Measurements from ENCODE around the gene EFNB2. TPM values are rescaled to one million over a fixed set of nuclear protein-coding genes. Genes with fewer than 3 reads are reported as not detected.

EFNB2 gene
- total RNA-seq, 1 donor from 2014 or later, result 47.0 TPM

- peaks cover 70% of the 10 kb centered on the region for H3K4me1 ChIP-seq
- TF ChIP-seq CTCF (IDR thresholded peaks at IDR 0.05), result no peak
- no peak overlapping the region for H3K4me3 ChIP-seq
- no peak for DNase-seq
- H3K27ac ChIP-seq, result peak overlapping the region; percentile 8
- H3K9me3 ChIP-seq, result no peaks in the 10 kb centered on the region
- H3K27me3 ChIP-seq (ENCODE audit: low read depth), result no peaks in the 10 kb centered on the region
- intact Hi-C loops (cut with DNase I), result no loop called here
- ATAC-seq, result peak in 1 of 2 donors; percentile 35
- peaks cover 37% of the 10 kb centered on the region for H3K36me3 ChIP-seq
Observed at GRCh38 chr13:106560821-106561220, 25.4 kb upstream of the EFNB2 start.

- TF ChIP-seq CTCF (IDR thresholded peaks at IDR 0.05), result no peak
- Histone ChIP-seq H3K36me3 (peaks cover 60% of the 10 kb centered on the region), H3K4me3 (peak overlapping the region; percentile 2), H3K9me3 (no peaks in the 10 kb centered on the region), H3K27ac (no peak overlapping the region), H3K4me1 (peaks cover 47% of the 10 kb centered on the region), H3K27me3 (ENCODE audit: low read depth) (no peaks in the 10 kb centered on the region)
- ATAC-seq, result no peak
- intact Hi-C loops (cut with DNase I), result no loop called here
- no peak for DNase-seq
Observed at GRCh38 chr13:106558527-106558926, 23.1 kb upstream of the EFNB2 start.

- H3K36me3 ChIP-seq, result peaks cover 81% of the 10 kb centered on the region
- H3K9me3 ChIP-seq, result no peaks in the 10 kb centered on the region
- H3K4me1 ChIP-seq, result peaks cover 32% of the 10 kb centered on the region
- DNase-seq (no peak), ATAC-seq (no peak)
- no peak for TF ChIP-seq CTCF (IDR thresholded peaks at IDR 0.05)
- no peak overlapping the region for H3K27ac ChIP-seq
- H3K4me3 ChIP-seq, result peak overlapping the region; percentile 2
- H3K27me3 ChIP-seq (ENCODE audit: low read depth), result no peaks in the 10 kb centered on the region
- intact Hi-C loops (cut with DNase I), result no loop called here
Observed at GRCh38 chr13:106555631-106556328, 20.3 kb upstream of the EFNB2 start.

- no peak for TF ChIP-seq CTCF (IDR thresholded peaks at IDR 0.05)
- H3K27ac ChIP-seq, result no peak overlapping the region
- peaks cover 23% of the 10 kb centered on the region for H3K4me1 ChIP-seq
- H3K9me3 ChIP-seq, result no peaks in the 10 kb centered on the region
- no peak for ATAC-seq
- intact Hi-C loops (cut with DNase I), result no loop called here
- DNase-seq, result no peak
- H3K27me3 ChIP-seq (ENCODE audit: low read depth), result no peaks in the 10 kb centered on the region
- no peak overlapping the region for H3K4me3 ChIP-seq
- peaks cover 70% of the 10 kb centered on the region for H3K36me3 ChIP-seq
Observed at GRCh38 chr13:106551751-106552150, 16.3 kb upstream of the EFNB2 start.

- ATAC-seq (no peak), DNase-seq (no peak)
- peaks cover 23% of the 10 kb centered on the region for H3K4me1 ChIP-seq
- no peaks in the 10 kb centered on the region for H3K9me3 ChIP-seq
- no peaks in the 10 kb centered on the region for H3K27me3 ChIP-seq (ENCODE audit: low read depth)
- TF ChIP-seq CTCF (IDR thresholded peaks at IDR 0.05), result no peak
- H3K4me3 ChIP-seq, result no peak overlapping the region
- intact Hi-C loops (cut with DNase I), result no loop called here
- no peak overlapping the region for H3K27ac ChIP-seq
- peaks cover 66% of the 10 kb centered on the region for H3K36me3 ChIP-seq
Observed at GRCh38 chr13:106551350-106551749, 15.9 kb upstream of the EFNB2 start.
